PC-3 (cell line): Measurements from ENCODE around the gene MYL7. TPM values are rescaled to one million over a fixed set of nuclear protein-coding genes. Genes with fewer than 3 reads are reported as not detected.

Experiments
- ATAC-seq: fragments of 200-7000 bp; cut with Tn5 transposase; 2 replicates; pipeline ENCODE4 v1.9.1; 2020; ENCODE audit warnings: mild to moderate bottlenecking, moderate library complexity
- BruUV-seq: library from RNA; stranded (reverse); fragments of 400-500 nt; replicated peaks from 2 replicates; lab custom pipeline; 2021; lab: Mats Ljungman, UMichigan
- CTCF ChIA-PET: fragments of 300-600 bp; sonication (Branson Sonifier 250); formaldehyde crosslinking; loops from one replicate; lab custom pipeline; 2022; ENCODE audit warnings: antibody characterized with exemption; lab: Charles Lee
- POLR2A ChIA-PET: fragments of 300-600 bp; sonication (Branson Sonifier 250); formaldehyde crosslinking; loops from one replicate; lab custom pipeline; 2022; ENCODE audit warnings: antibody characterized with exemption; ENCODE audit not compliant: unreplicated experiment; lab: Charles Lee
- DNase-seq: peaks from one replicate; pipeline ENCODE4 v3.0.0-alpha.2; 2015
- H2AFZ ChIP-seq: fragments of 300-600 bp; sonication (generic); 2 replicates; pipeline ENCODE4 v1.6.0; 2016; ENCODE audit warnings: antibody characterized with exemption, low read length
- H3F3A ChIP-seq: fragments of 300-600 bp; sonication (generic); one replicate; pipeline ENCODE4 v1.6.0; 2017; ENCODE audit warnings: antibody characterized with exemption, low read length, control low read depth, mild to moderate bottlenecking; ENCODE audit not compliant: unreplicated experiment
- H3K27ac ChIP-seq: fragments of 300-600 bp; sonication (generic); 2 replicates; pipeline ENCODE4 v1.5.1; 2016; ENCODE audit warnings: mild to moderate bottlenecking, low read length
- H3K27me3 ChIP-seq: fragments of 300-600 bp; sonication (generic); 2 replicates; pipeline ENCODE4 v1.6.1; 2016; ENCODE audit warnings: low read length, mixed read lengths
- H3K36me3 ChIP-seq: fragments of 300-600 bp; sonication (generic); 2 replicates; pipeline ENCODE4 v1.6.1; 2016; ENCODE audit warnings: low read depth, mixed run types, low read length, mixed read lengths
- H3K4me1 ChIP-seq: fragments of 300-600 bp; sonication (generic); 2 replicates; pipeline ENCODE4 v1.5.1; 2016; ENCODE audit warnings: low read length; ENCODE audit not compliant: insufficient read depth
- H3K4me2 ChIP-seq: fragments of 300-600 bp; sonication (generic); 2 replicates; pipeline ENCODE4 v1.6.0; 2016; ENCODE audit warnings: low read length
- H3K4me3 ChIP-seq: fragments of 300-600 bp; sonication (generic); 2 replicates; pipeline ENCODE4 v1.5.1; 2016; ENCODE audit warnings: mild to moderate bottlenecking, low read length, mixed read lengths
- H3K79me2 ChIP-seq: fragments of 300-600 bp; sonication (generic); 2 replicates; pipeline ENCODE4 v1.6.1; 2017; ENCODE audit warnings: low read length, mixed read lengths
- H3K9ac ChIP-seq: fragments of 300-600 bp; sonication (generic); 2 replicates; pipeline ENCODE4 v1.6.0; 2016; ENCODE audit warnings: mild to moderate bottlenecking, low read length
- H3K9me2 ChIP-seq: fragments of 300-600 bp; sonication (generic); replicated peaks from 2 replicates; pipeline ENCODE4 v1.6.1; 2016; ENCODE audit warnings: mixed run types, low read length, mixed read lengths
- H3K9me3 ChIP-seq: fragments of 300-600 bp; sonication (generic); 2 replicates; pipeline ENCODE4 v1.6.1; 2016; ENCODE audit warnings: low read length, mixed read lengths
- H4K20me1 ChIP-seq: fragments of 300-600 bp; sonication (generic); 2 replicates; pipeline ENCODE4 v1.6.1; 2016; ENCODE audit warnings: low read length, mixed read lengths
- EZH2 ChIP-seq: fragments of 300-600 bp; sonication (generic); IDR thresholded peaks from one replicate; pipeline ENCODE4 v1.6.1; 2017; ENCODE audit warnings: antibody characterized with exemption, mild to moderate bottlenecking, low read length; ENCODE audit not compliant: unreplicated experiment
- EZH2phosphoT487 ChIP-seq: fragments of 300-600 bp; sonication (generic); IDR thresholded peaks from 2 replicates; pipeline ENCODE4 v1.6.1; 2018; ENCODE audit warnings: mild to moderate bottlenecking, antibody characterized with exemption, low read length, borderline replicate concordance
- intact Hi-C: fragments of 100-400 bp; cut with micrococcal nuclease; formaldehyde crosslinking; loops from 2 replicates; pipeline ENCODE4 v1.9.0; 2023
- total RNA-seq: library from RNA; depleted of rRNA; stranded (reverse); fragments of >200 nt; gene quantifications from 2 replicates; pipeline ENCODE4 v1.2.3, GENCODE V29; 2014
- TF ChIP-seq, protein P1 (sequence below): fragments of 300-600 bp; sonication (generic); conservative IDR thresholded peaks from 2 replicates; pipeline ENCODE4 v1.5.1; 2017; ENCODE audit warnings: antibody characterized with exemption, low read depth, mild to moderate bottlenecking, low read length

MYL7 gene
- total RNA-seq, 1 experiment from 2014 or later, result not detected

GRCh38 chr7:44106311-44107065, 34.6 kb downstream of the MYL7 start:
- Histone ChIP-seq H3K27ac (no peak overlapping the region), H3F3A (no peaks in the 10 kb centered on the region), H3K79me2 (no peaks in the 10 kb centered on the region), H3K4me1 (no peaks in the 10 kb centered on the region), H3K9ac (no peak overlapping the region), H4K20me1 (no peaks in the 10 kb centered on the region), H3K4me2 (no peak overlapping the region), H3K9me3 (no peaks in the 10 kb centered on the region), H3K36me3 (no peaks in the 10 kb centered on the region), H3K4me3 (no peak overlapping the region), H3K9me2 (no peaks in the 10 kb centered on the region), H3K27me3 (no peaks in the 10 kb centered on the region), H2AFZ (no peak overlapping the region)
- ATAC-seq (no peak), DNase-seq (no peak)
- TF ChIP-seq EZH2phosphoT487, result no peak
- TF ChIP-seq, protein P1, sequence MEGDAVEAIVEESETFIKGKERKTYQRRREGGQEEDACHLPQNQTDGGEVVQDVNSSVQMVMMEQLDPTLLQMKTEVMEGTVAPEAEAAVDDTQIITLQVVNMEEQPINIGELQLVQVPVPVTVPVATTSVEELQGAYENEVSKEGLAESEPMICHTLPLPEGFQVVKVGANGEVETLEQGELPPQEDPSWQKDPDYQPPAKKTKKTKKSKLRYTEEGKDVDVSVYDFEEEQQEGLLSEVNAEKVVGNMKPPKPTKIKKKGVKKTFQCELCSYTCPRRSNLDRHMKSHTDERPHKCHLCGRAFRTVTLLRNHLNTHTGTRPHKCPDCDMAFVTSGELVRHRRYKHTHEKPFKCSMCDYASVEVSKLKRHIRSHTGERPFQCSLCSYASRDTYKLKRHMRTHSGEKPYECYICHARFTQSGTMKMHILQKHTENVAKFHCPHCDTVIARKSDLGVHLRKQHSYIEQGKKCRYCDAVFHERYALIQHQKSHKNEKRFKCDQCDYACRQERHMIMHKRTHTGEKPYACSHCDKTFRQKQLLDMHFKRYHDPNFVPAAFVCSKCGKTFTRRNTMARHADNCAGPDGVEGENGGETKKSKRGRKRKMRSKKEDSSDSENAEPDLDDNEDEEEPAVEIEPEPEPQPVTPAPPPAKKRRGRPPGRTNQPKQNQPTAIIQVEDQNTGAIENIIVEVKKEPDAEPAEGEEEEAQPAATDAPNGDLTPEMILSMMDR, result no peak
- no peak for TF ChIP-seq EZH2
- ChIA-PET POLR2A (no interaction called here), CTCF (no interaction called here)
- BruUV-seq, result no TSS peak
- intact Hi-C loops, result no loop called here

DNA sequence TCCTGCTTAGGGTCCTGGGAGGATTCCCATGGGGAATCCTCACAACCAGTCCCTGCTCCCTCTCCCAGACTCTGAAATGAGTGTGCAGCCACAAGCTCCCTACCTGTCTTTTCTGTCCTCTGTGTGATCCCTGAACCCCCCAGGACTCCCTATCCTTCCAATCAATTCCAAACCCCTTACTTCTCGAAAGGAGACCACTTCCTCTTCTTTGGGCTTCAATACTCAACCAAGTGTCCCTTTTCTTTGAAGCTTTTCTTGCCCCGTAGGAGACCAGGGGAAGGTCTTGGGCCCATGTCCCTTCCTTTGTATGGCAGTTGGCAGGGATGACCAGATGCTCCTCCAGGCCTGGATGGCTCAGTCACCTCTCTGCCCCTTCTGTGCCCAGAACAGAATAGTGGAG, 35.3 kb downstream of the MYL7 start:
- Histone ChIP-seq H3K4me3 (no peak overlapping the region), H3K27ac (no peak overlapping the region), H3K79me2 (no peaks in the 10 kb centered on the region), H3K9ac (no peak overlapping the region), H3K9me2 (no peaks in the 10 kb centered on the region), H3K9me3 (no peaks in the 10 kb centered on the region), H3K4me2 (no peak overlapping the region), H3F3A (no peaks in the 10 kb centered on the region), H4K20me1 (no peaks in the 10 kb centered on the region), H3K27me3 (no peaks in the 10 kb centered on the region), H2AFZ (no peak overlapping the region), H3K36me3 (no peaks in the 10 kb centered on the region), H3K4me1 (no peaks in the 10 kb centered on the region)
- intact Hi-C loops, result no loop called here
- TF ChIP-seq EZH2 (no peak), EZH2phosphoT487 (no peak)
- TF ChIP-seq, protein P1, result no peak
- BruUV-seq, result no TSS peak
- ChIA-PET POLR2A (interaction anchor here (0.5 kb wide), 1 partner anchor 16 kb away, joined by 40 read pairs; no protein-coding TSS in a partner anchor), CTCF (no interaction called here)
- no peak; the same call in 1 of the 2 replicates for ATAC-seq
- DNase-seq, result no peak
